GM19099 (cell line): Measurements from ENCODE around the gene ITGB6.

Experiments
- POLR2A ChIP-seq: IDR thresholded peaks from 3 replicates; pipeline ENCODE4 v1.6.1; 2011; ENCODE audit warnings: low read depth; ENCODE audit not compliant: insufficient read length; ENCODE audit errors: extremely low read depth

The ITGB6 gene

GRCh38 chr2:160168878-160169277 lies 31.2 kb downstream of the ITGB6 start:
- TF ChIP-seq POLR2A = no peak

DNA sequence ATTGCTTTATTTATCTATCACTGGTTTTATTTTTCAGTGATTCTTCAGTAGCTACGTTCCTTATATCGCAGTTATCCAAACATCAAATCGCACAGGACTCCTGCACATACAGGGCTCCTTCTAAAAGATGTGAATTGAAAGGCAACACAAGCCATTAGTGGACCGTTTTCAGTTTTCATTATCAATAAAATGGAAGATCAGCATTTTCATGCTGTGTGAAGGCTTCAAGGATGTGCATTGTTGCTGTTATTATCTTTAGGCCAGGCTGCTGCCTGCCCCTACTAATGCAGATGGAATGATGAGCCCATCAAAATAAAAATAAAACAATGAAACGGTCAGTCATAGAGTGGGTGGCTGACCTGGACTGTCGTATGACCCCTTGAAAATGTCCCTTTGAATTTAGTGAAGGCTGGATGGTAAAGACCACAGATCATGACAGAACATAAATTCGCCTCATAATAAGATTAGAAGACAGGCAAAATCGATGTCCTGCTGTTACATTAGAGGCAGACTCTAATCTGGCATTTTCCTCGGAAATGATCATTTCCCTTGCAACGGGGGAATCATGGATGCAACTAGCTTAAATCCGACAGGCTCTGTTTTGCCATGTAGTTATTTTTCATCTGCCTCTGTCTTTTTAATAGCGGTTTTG lies 32.9 kb downstream of the ITGB6 start:
- TF ChIP-seq POLR2A = no peak

- TF ChIP-seq POLR2A = no peak
Observed at GRCh38 chr2:160165996-160166395, 34.1 kb downstream of the ITGB6 start.

DNA sequence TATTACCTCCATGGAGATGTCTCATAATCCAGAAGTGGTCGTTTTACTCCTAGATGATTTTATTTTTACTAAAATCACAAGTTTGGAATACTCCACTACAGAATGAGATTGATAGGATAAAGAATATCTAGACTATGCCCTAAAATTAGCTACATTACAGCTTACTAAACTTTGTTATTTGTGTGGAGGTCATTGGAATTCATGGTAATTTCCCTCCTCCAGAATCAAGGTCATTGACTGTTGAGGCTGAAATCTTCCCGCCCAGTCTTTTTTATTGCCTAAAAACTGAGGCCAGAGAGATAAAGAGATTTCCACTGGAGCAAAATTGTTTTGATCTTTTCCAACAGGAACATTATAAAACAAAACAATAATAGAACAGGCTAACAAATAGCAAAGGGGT lies 35.0 kb downstream of the ITGB6 start:
- no peak for TF ChIP-seq POLR2A

GRCh38 chr2:160157861-160158829 lies 41.9 kb downstream of the ITGB6 start:
- no peak for TF ChIP-seq POLR2A

- TF ChIP-seq POLR2A = no peak
Observed at GRCh38 chr2:160156665-160157064, 43.4 kb downstream of the ITGB6 start.

- no peak for TF ChIP-seq POLR2A
Observed at GRCh38 chr2:160156100-160156499, 44.0 kb downstream of the ITGB6 start.

DNA sequence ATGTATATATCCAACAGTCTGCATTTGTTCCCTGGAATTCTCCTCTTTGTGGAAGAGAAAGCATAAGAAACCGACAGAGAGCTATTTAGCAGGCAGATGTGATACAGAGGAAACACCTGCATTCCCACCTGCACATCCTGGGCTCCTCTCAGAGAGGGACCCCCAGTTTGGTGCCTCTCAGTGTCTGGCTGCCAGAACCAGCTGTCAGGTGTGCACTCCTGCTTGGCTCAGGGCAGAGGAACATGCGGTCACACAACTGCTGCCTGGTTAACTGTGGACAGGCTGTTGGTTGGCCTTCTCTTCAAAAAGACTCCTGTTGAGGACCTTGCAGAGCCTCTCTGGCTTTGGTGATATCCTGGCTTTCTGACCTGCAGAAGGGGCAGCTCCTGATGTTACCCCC lies 54.6 kb downstream of the ITGB6 start:
- TF ChIP-seq POLR2A = no peak

DNA sequence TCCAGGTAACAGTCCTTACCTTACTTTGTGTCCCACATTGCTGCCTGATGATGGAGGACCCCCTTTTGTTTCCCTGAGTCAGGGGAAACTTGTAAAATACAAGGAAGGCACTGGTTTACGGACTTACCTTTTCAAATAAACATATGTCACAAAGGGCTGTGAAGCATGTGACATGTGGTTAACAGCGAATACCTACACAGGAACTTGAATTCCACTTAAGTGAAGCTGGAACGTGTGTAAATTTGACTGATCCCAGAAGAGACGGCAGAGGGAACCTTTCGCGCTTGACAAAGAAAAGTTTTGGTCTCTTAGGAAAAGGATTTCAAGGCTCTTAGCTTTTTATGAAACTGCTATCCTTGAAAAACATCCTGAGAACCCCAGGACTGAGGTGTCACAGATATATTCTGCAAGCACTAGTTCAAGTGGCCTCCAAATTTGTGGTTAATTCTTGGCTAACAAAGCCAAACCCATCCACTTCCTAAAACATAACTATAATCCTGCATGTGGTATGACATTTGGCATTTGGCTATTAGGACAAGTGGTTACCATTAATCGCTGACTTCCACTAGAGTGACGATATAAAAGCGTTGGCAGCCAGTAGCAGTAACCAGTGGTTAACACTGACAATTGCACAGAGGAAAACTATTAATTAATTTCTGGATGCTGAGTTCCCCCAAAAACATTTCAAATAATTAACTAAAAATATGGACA lies 55.6 kb downstream of the ITGB6 start:
- TF ChIP-seq POLR2A = no peak

- no peak for TF ChIP-seq POLR2A
Observed at GRCh38 chr2:160142472-160142871, 57.6 kb downstream of the ITGB6 start.

DNA sequence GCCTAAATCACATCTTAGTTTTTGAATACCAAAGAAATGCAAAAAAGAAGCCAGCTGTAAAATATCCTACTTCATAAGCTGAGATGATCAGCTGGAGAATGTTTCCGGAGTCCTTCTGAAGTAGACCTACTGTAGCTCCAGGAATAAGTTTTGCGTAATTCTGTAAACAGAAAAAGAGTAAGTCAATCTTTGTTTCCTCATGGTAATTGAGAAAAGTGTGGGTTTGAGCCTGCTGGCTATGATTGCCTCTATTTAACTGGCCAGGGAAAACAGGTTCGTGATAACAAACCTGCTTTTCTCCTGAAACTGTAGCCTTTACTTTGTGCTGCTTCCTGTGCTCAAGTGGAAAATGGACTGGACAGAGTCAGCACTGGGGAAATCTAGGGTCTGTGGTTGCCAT lies 58.2 kb downstream of the ITGB6 start:
- no peak for TF ChIP-seq POLR2A

DNA sequence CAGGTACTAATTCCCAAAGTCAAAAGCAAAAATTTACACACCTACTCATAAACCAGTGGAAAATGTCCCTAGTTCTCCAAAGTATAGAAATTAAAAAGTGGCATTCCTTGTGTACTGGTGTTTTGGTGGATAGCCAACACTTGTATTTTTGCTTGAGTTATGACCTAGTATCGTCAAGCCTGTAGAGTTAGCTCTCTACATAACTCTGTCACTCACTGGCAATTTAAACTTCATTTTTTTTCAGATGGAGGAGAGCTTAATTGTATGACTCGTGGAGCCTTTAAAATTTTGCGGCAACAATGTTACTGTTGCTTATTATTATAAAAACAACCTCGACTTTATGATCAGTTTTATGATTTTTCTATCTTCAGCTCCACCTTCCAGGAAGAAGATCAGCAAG lies 58.7 kb downstream of the ITGB6 start:
- no peak for TF ChIP-seq POLR2A

GRCh38 chr2:160140471-160140870 lies 59.6 kb downstream of the ITGB6 start:
- TF ChIP-seq POLR2A = no peak

GRCh38 chr2:160139991-160140390 lies 60.1 kb downstream of the ITGB6 start:
- TF ChIP-seq POLR2A = no peak

- TF ChIP-seq POLR2A = no peak
Observed at GRCh38 chr2:160139350-160139749, 60.7 kb downstream of the ITGB6 start.
